SKM-1 treated with dmso at 0.1 percent for 144 hours (cell line): ENCODE measurements around the gene GINS3.

ENCODE experiments used
- DNase-seq: peaks from one replicate; lab custom pipeline; 2025; ENCODE audit not compliant: unreplicated experiment; lab: John Stamatoyannopoulos, UW

The GINS3 gene

GRCh38 chr16:58425245-58425644 is 33.0 kb downstream of the GINS3 start:
- DNase-seq = no peak

GRCh38 chr16:58425756-58426494 is 33.7 kb downstream of the GINS3 start:
- DNase-seq = peak; percentile 95

GRCh38 chr16:58426966-58427365 is 34.7 kb downstream of the GINS3 start:
- no peak for DNase-seq

- DNase-seq = no peak
Observed at GRCh38 chr16:58428621-58429542, 36.6 kb downstream of the GINS3 start.

GRCh38 chr16:58430718-58431117 is 38.4 kb downstream of the GINS3 start:
- no peak for DNase-seq

GRCh38 chr16:58433569-58433951 is 41.3 kb downstream of the GINS3 start:
- no peak for DNase-seq

GRCh38 chr16:58435779-58436178 is 43.5 kb downstream of the GINS3 start:
- DNase-seq = no peak

- no peak for DNase-seq
Observed at GRCh38 chr16:58440131-58440530, 47.9 kb downstream of the GINS3 start.

- DNase-seq = no peak
Observed at GRCh38 chr16:58442547-58442946, 50.3 kb downstream of the GINS3 start.

GRCh38 chr16:58443783-58444182 is 51.5 kb downstream of the GINS3 start:
- no peak for DNase-seq

GRCh38 chr16:58444265-58444664 is 52.0 kb downstream of the GINS3 start:
- DNase-seq = no peak

- no peak for DNase-seq
Observed at GRCh38 chr16:58448890-58449289, 56.6 kb downstream of the GINS3 start.

- DNase-seq = no peak
Observed at GRCh38 chr16:58449306-58449705, 57.0 kb downstream of the GINS3 start.

- no peak for DNase-seq
Observed at GRCh38 chr16:58449768-58450167, 57.5 kb downstream of the GINS3 start.

- no peak for DNase-seq
Observed at GRCh38 chr16:58450590-58450989, 58.3 kb downstream of the GINS3 start.

GRCh38 chr16:58451265-58451689 is 59.0 kb downstream of the GINS3 start:
- no peak for DNase-seq

GRCh38 chr16:58451945-58452401 is 59.7 kb downstream of the GINS3 start:
- no peak for DNase-seq

- no peak for DNase-seq
Observed at GRCh38 chr16:58452640-58453039, 60.4 kb downstream of the GINS3 start.

- no peak for DNase-seq
Observed at GRCh38 chr16:58454178-58454577, 61.9 kb downstream of the GINS3 start.

GRCh38 chr16:58454856-58455255 is 62.6 kb downstream of the GINS3 start:
- DNase-seq = no peak
